Neural progenitor cell (in vitro differentiated cells): Measurements from ENCODE around the gene AGPAT1. TPM values are rescaled to one million over a fixed set of nuclear protein-coding genes. Genes with fewer than 3 reads are reported as not detected.

Experiments
- DNase-seq: peaks from one replicate; pipeline ENCODE4 v3.0.0-alpha.2; 2016; ENCODE audit warnings: low spot score
- H2AFZ ChIP-seq: fragments of 200-600 bp; sonication (generic); replicated peaks from 2 replicates; pipeline ENCODE4 v1.6.1; 2016; ENCODE audit warnings: antibody characterized with exemption
- H3F3A ChIP-seq: fragments of 200-600 bp; sonication (generic); 2 replicates; pipeline ENCODE4 v1.6.1; 2016; ENCODE audit warnings: antibody characterized with exemption, low read depth
- H3K27ac ChIP-seq: fragments of 200-600 bp; sonication (generic); 2 replicates; pipeline ENCODE4 v1.5.1; 2016; ENCODE audit warnings: mild to moderate bottlenecking
- H3K27me3 ChIP-seq: fragments of 200-600 bp; sonication (generic); 2 replicates; pipeline ENCODE4 v1.6.1; 2016; ENCODE audit warnings: mild to moderate bottlenecking, moderate library complexity
- H3K36me3 ChIP-seq: fragments of 200-600 bp; sonication (generic); 2 replicates; pipeline ENCODE4 v1.5.1; 2016
- H3K4me1 ChIP-seq: fragments of 200-600 bp; sonication (generic); 2 replicates; pipeline ENCODE4 v1.6.1; 2016; ENCODE audit warnings: mixed run types
- H3K4me2 ChIP-seq: fragments of 200-600 bp; sonication (generic); 2 replicates; pipeline ENCODE4 v1.6.1; 2016
- H3K4me3 ChIP-seq: fragments of 200-600 bp; sonication (generic); 2 replicates; pipeline ENCODE4 v1.5.1; 2016
- H3K79me2 ChIP-seq: fragments of 200-600 bp; sonication (generic); 2 replicates; pipeline ENCODE4 v1.6.1; 2016; ENCODE audit warnings: low read depth
- H3K9ac ChIP-seq: fragments of 200-600 bp; sonication (generic); 2 replicates; pipeline ENCODE4 v1.6.1; 2016
- H3K9me3 ChIP-seq: fragments of 200-600 bp; sonication (generic); 2 replicates; pipeline ENCODE4 v1.5.1; 2016; ENCODE audit warnings: low read depth
- H4K20me1 ChIP-seq: fragments of 200-600 bp; sonication (generic); 2 replicates; pipeline ENCODE4 v1.6.1; 2016; ENCODE audit warnings: low read depth
- H3K27ac Mint-ChIP-seq: 3 replicates; pipeline ENCODE4 v1.8.0; 2021; ENCODE audit warnings: mixed read lengths
- H3K27me3 Mint-ChIP-seq: 2 replicates; pipeline ENCODE4 v1.8.0; 2022; ENCODE audit warnings: low read depth, mild to moderate bottlenecking, inconsistent platforms, moderate library complexity, mixed read lengths; ENCODE audit not compliant: insufficient read depth
- H3K36me3 Mint-ChIP-seq: 3 replicates; pipeline ENCODE4 v1.8.0; 2021; ENCODE audit warnings: mixed read lengths
- H3K4me1 Mint-ChIP-seq: 3 replicates; pipeline ENCODE4 v1.8.0; 2021; ENCODE audit warnings: mixed read lengths
- H3K4me3 Mint-ChIP-seq: 3 replicates; pipeline ENCODE4 v1.8.0; 2021; ENCODE audit warnings: mild to moderate bottlenecking, moderate library complexity, mixed read lengths
- H3K9me3 Mint-ChIP-seq: 3 replicates; pipeline ENCODE4 v1.8.0; 2020; ENCODE audit warnings: mixed read lengths
- CTCF ChIP-seq: fragments of 200-600 bp; sonication (generic); IDR thresholded peaks from 2 replicates; pipeline ENCODE4 v1.5.1; 2017; ENCODE audit warnings: antibody characterized with exemption, mild to moderate bottlenecking
- EZH2 ChIP-seq: fragments of 200-600 bp; sonication (generic); IDR thresholded peaks from 2 replicates; pipeline ENCODE4 v1.6.1; 2017; ENCODE audit warnings: antibody characterized with exemption, mild to moderate bottlenecking, moderate library complexity
- EZH2phosphoT487 ChIP-seq: fragments of 200-600 bp; sonication (generic); IDR thresholded peaks from 2 replicates; pipeline ENCODE4 v1.6.1; 2017; ENCODE audit warnings: antibody characterized with exemption
- total RNA-seq: library from RNA; depleted of rRNA; stranded (reverse); fragments of >200 nt; gene quantifications from 2 replicates; pipeline ENCODE4 v1.2.3, GENCODE V29; 2015; ENCODE audit warnings: low replicate concordance

AGPAT1 gene
- total RNA-seq, 1 donor from 2014 or later, result 46.9 TPM

GRCh38 chr6:32176476-32177182 lies 745 bp upstream of the AGPAT1 start:
- Mint-ChIP-seq H3K27me3 (peaks cover 9% of the 10 kb centered on the region), H3K27ac (peak overlapping the region; percentile 90), H3K9me3 (no peaks in the 10 kb centered on the region), H3K4me1 (peaks cover 38% of the 10 kb centered on the region), H3K36me3 (peaks cover 13% of the 10 kb centered on the region), H3K4me3 (peak overlapping the region; percentile 97)
- Histone ChIP-seq H3K9ac (peak overlapping the region; percentile 40), H3K79me2 (peaks cover 66% of the 10 kb centered on the region), H3K4me3 (peak overlapping the region; percentile 99), H3K4me1 (peaks cover 24% of the 10 kb centered on the region), H3K4me2 (peak overlapping the region; percentile 93), H3K36me3 (no peaks in the 10 kb centered on the region), H3K27me3 (no peaks in the 10 kb centered on the region), H4K20me1 (peaks cover 31% of the 10 kb centered on the region), H3F3A (peaks cover 20% of the 10 kb centered on the region), H2AFZ (peak overlapping the region; percentile 42), H3K27ac (peak overlapping the region; percentile 93), H3K9me3 (no peaks in the 10 kb centered on the region)
- TF ChIP-seq EZH2 (no peak), EZH2phosphoT487 (no peak), CTCF (no peak)
- no peak for DNase-seq

- peak overlapping the region; percentile 83 for H3K27ac Mint-ChIP-seq
Observed at GRCh38 chr6:32175322-32175710, 568 bp downstream of the AGPAT1 start.

GRCh38 chr6:32174416-32174815 lies 1.5 kb downstream of the AGPAT1 start:
- Histone ChIP-seq H3K9ac (peak overlapping the region; percentile 97), H3F3A (peaks cover 20% of the 10 kb centered on the region), H3K4me2 (peak overlapping the region; percentile 93), H4K20me1 (peaks cover 31% of the 10 kb centered on the region), H3K4me3 (peak overlapping the region; percentile 99), H3K36me3 (no peaks in the 10 kb centered on the region), H3K27me3 (no peaks in the 10 kb centered on the region), H2AFZ (no peak overlapping the region), H3K27ac (no peak overlapping the region), H3K4me1 (peaks cover 20% of the 10 kb centered on the region), H3K79me2 (peaks cover 59% of the 10 kb centered on the region), H3K9me3 (no peaks in the 10 kb centered on the region)
- TF ChIP-seq CTCF, result no peak
- no peak for TF ChIP-seq EZH2phosphoT487
- TF ChIP-seq EZH2, result no peak
- H3K27ac Mint-ChIP-seq, result no peak overlapping the region
- peaks cover 6% of the 10 kb centered on the region for H3K27me3 Mint-ChIP-seq
- peaks cover 21% of the 10 kb centered on the region for H3K36me3 Mint-ChIP-seq
- H3K4me1 Mint-ChIP-seq, result peaks cover 30% of the 10 kb centered on the region
- no peaks in the 10 kb centered on the region for H3K9me3 Mint-ChIP-seq
- DNase-seq, result no peak
- peak overlapping the region; percentile 97 for H3K4me3 Mint-ChIP-seq

More at GRCh38 chr6:32175322-32175710, 568 bp downstream of the AGPAT1 start:
- Histone ChIP-seq H3K4me2 (peak overlapping the region; percentile 93), H3K4me3 (peak overlapping the region; percentile 99), H3K36me3 (no peaks in the 10 kb centered on the region), H3K79me2 (peaks cover 67% of the 10 kb centered on the region), H4K20me1 (peaks cover 31% of the 10 kb centered on the region), H3K9ac (peak overlapping the region; percentile 97), H2AFZ (no peak overlapping the region), H3K27ac (peak overlapping the region; percentile 49), H3K9me3 (no peaks in the 10 kb centered on the region), H3F3A (peaks cover 20% of the 10 kb centered on the region), H3K4me1 (peaks cover 24% of the 10 kb centered on the region), H3K27me3 (no peaks in the 10 kb centered on the region)
- DNase-seq, result no peak
- TF ChIP-seq EZH2 (no peak), EZH2phosphoT487 (no peak), CTCF (no peak)
- peaks cover 4% of the 10 kb centered on the region for H3K27me3 Mint-ChIP-seq
- peaks cover 17% of the 10 kb centered on the region for H3K36me3 Mint-ChIP-seq
- H3K4me3 Mint-ChIP-seq, result peak overlapping the region; percentile 97
- no peaks in the 10 kb centered on the region for H3K9me3 Mint-ChIP-seq
- H3K4me1 Mint-ChIP-seq, result peaks cover 35% of the 10 kb centered on the region
